NCI-H345 treated with DMSO at 0.1 percent for 48 hours (cell line): ENCODE results near the gene MUC6.
"Not testable (repeated sequence)": the region's sequence is repeated elsewhere in the genome, so short reads cannot be mapped to it uniquely, and the experiment has no call there.

Experiments
- DNase-seq: peaks from one replicate; lab custom pipeline; 2025; ENCODE audit not compliant: unreplicated experiment; lab: John Stamatoyannopoulos, UW

The MUC6 gene

DNA sequence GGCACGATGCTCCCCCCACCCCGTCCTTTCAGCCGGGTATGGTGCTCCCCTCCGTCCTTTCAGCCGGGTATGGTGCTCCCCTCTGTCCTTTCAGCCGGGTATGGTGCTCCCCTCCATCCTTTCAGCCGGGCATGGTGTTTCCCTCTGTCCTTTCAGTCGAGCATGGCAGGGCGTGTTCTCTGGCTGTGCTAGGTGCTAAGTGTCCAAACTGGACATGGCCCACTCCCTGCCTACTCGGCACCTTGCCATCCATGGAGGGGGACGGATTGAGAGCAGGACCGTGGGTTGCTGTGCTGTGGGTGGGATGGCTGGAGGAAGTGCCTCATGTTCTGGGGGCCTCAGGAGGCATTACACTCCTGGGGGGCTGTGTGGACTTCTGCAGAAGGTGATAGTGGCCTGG is 45.5 kb downstream of the MUC6 start:
- no peak for DNase-seq

DNA sequence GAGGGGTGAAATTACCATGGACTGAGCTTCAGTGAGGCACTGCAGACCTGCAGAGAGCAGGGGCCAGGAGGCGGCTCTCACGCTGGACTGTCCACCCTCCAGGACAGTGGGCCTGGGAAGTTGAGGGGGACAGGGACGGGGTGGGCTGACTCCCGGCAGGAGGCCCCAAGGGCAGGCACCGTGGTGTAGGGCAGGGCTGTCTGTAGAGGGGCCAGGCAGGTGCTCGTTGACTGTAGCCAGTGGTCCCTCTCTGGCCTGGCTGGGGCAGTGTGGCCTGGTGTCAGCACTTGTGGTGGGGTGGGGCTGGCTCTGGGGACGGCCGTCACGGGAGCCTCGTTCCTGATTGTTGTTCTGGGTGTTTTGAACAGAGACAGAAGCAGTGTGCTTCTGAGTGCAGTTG is 46.4 kb downstream of the MUC6 start:
- no peak for DNase-seq

DNA sequence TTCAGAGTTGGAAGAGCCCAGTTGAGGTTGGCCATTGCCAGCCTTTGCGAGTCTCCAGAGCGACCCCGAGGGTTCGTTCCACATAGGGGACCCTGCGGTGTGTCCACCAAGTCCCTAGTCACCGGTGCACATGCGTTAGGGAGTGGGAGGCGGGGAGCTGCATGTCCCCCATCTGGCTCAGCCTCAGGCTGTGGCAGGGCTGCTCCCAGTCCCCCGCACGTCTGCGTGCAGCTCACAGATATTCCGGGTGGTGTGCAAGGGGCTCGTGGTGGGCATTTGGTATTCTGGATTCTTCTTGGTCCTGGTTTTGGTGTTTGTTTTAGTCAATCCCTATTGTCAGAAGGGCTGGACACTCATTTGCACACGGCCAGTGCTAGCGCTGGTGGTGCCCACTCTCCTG is 48.8 kb downstream of the MUC6 start:
- DNase-seq, result no peak

DNA sequence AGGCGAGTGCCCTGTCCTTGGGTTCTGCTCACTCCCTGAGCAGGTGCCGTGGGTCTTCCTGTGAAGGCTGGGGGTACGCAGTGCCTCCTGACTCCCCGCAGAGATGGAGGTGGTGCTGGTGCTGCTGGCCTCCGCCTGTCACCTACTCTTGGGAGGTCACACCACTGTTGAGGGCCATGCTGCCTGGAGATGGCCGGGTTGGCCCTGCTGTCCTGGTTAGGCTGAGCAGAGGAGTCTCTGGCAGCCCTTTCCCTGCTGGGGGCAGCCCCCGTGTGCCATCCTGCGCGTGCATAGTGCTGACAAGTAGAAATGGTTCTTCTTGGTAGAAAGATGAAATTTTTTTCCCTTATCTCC is 49.6 kb downstream of the MUC6 start:
- no peak for DNase-seq

DNA sequence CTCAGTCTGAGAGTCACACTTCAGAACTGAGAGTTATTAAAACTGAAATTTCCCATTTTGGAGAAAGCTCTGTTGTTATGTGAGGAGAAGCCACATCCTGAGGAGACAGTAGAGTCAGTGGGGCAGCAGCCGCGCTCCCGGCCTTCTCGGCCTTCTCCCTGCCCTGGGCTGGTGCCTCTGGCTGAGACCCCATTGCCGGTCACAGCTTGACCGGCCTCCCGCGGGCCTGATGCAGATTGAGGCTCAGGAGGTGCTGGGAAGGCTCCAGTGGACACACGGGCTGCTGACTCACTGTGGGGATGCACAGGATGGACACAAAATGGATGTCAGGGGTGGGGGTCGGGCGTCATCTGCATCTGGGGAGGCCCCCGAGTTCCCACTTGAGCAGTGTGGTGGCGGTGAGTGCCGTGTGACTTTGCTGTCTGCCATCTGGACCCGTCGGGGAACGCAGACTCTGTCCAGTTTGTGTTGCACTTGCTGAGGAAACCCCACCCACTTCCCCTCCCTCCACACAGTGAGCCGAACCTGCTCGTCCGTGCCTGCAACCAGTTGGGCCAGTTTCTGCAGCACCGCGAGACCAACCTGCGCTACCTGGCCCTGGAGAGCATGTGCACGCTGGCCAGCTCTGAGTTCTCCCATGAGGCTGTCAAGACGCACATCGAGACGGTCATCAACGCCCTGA is 50.1 kb downstream of the MUC6 start:
- DNase-seq, result no peak

DNA sequence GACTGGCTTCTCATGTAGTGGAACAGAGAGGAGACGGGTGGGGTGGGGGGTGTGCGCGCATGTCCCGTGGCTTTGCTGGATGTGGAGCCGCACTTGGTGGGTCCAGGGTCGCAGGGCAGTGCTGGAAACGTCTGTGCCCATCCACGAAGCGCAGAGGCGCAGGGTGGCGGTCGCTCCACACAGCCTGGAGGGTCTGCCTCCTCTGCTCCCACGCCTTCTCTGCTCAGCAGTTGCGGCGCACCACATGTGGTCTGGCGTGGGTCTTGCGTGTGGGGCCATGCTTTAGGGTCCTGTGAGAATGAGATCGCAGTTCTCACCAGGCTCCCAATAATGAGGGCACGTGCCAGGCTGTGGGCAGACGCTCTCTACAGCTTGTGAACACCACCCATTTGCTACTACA is 50.7 kb downstream of the MUC6 start:
- DNase-seq, result no peak

DNA sequence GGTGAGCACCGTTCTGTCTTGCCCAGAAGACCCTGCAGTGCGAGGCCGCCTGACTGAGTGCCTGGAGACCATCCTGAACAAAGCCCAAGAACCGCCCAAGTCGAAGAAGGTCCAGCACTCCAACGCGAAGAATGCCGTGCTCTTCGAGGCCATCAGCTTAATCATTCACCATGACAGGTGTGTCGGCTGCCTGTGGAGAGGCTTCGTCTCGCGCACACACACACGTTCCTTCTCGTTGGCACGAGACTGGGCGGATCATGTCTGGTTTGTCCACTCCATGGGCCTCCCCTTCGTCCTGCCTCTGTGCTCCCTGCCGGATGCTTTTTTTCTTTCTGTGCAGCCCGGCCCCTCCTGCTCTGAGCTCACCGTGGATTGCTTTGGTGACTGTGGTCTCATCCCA is 51.1 kb downstream of the MUC6 start:
- no peak for DNase-seq

DNA sequence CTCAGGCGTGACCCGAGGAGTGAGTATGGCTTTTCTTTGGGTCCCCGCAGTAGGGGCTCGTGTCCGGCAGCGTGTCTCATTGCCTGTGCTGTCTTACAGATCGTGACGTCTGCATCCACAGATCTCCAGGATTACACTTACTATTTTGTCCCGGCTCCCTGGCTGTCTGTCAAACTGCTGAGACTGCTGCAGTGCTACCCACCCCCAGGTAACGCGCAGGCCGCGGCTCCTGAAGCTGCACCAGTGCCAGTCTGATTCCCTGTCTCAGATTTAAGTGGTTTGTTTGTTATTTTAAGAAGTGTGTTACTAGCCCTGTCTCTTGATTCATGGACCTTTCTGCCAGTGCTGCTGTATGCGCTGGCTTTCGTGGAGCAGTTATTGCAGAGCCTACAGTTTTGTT is 52.0 kb downstream of the MUC6 start:
- DNase-seq, result no peak

DNA sequence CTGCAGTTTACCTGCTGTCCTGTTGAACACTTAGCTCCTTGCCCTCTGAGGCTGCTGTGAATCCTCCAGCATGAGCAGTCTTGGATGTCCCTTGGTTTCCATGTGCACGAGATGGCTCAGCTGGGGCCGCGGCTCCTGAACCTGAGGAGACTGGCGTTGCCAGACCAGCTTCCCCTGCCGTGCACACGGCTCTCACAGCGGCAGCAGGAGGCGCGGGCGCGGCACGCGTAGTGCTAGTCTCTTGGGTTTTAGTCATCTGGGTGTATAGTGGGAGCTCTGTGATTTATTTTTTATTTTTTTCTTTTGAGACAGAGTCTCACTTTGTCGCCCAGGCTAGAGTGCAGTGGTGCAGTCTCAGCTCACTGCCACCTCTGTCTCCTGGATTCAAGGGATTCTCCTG is 54.8 kb downstream of the MUC6 start:
- DNase-seq, result no peak

DNA sequence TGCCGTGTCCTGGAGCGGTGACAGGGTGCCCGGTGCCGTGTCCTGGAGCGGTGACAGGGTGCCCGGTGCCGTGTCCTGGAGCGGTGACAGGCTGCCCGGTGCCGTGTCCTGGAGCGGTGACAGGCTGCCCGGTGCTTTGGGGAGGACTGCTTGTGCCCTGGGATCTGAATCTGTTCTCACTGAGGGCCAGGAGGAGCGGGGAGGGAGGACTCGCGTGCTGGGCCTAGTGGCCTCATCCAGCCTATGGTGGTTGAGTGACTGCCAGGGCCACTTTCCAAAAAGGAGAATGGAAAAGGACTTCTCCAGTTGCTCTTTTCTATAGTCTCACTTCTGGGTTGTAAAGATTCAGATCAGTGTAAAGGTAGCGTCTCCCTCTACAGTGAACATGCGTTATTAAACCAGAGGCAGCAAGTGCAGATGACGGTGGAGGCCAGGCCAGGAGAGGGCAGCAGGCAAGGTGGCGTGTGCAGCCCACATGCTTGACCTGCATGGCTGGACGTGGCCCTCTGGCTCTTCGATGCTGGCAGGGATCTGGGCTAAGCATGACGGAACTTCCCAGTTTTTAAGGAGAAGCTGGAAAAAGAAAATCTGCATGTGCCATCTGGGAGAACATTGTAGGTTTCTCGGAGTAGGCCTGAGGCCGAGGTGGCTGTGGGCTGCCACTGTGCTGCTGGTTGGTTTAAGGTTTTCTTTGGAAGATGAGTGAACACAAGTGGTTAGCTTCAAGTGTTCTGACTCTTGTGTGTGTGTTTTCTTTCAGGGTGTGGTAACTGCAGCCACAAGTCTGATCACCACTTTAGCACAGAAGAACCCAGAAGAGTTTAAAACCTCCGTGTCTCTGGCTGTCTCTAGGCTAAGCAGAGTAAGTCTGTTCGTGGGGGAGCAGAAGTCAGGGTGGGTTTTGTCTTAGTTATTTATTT is 55.8 kb downstream of the MUC6 start:
- DNase-seq, result no peak

DNA sequence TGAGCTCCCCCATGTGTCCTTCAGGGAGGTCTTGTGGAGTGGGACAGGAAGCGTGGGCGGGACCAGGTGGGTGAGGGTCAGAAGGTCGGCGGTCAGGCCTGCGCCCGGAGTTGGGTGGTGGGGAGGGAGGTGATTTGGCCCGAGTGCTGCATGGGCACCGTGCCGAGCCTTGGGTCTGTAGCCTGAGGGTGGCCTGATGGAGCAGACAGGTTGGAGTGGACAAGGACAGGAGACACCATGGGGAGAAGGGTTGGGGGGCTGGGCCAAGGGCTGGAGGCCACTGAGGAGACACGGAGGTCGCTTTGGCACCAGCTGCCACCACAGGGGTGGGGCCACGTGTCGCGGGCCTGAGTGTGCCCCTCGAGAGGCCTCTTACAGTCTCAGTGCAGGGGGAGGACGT is 57.7 kb downstream of the MUC6 start:
- no peak for DNase-seq

DNA sequence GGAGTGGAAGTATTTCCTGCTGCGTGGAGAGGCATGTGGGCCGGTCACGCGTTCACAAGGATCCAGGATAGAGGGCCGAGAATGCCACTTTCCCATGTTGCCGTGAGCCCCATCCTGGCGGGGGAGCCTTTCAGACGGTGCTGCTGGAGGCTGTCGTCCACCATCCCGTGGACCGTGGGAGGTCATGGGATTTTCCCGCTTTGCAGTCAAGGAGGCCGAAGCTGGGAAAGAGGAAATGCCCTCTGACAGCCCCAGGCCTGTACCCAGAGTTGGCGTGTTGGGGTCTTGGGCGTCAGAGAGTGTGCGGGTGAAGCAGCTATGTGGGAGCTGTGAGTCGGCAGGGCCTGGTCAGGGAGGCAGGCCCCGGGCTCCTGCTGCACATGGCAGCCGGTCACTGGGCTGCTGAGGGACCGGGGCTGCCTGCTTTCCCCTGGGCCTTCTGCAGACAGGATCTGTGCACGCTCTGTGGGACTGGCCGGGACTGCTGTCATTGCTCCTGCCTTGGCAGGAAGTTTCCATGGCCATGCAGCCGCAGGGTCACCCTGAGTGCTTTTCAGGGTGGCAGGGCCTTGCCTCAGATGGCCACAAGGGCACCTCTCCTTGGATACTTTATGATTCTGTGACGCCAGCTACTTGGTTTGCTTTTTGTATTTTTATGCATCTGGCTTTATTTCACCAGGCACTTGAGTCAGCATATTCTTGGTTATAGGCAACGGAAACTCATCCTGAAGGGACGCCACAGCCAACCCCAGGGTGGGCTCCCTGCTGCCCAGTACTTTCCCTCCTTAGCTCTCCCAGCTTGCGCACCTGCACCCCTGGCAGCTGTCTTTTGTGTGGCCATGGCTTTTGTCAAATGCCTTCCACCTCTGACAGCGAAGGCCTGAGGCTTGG is 58.4 kb downstream of the MUC6 start:
- no peak for DNase-seq

DNA sequence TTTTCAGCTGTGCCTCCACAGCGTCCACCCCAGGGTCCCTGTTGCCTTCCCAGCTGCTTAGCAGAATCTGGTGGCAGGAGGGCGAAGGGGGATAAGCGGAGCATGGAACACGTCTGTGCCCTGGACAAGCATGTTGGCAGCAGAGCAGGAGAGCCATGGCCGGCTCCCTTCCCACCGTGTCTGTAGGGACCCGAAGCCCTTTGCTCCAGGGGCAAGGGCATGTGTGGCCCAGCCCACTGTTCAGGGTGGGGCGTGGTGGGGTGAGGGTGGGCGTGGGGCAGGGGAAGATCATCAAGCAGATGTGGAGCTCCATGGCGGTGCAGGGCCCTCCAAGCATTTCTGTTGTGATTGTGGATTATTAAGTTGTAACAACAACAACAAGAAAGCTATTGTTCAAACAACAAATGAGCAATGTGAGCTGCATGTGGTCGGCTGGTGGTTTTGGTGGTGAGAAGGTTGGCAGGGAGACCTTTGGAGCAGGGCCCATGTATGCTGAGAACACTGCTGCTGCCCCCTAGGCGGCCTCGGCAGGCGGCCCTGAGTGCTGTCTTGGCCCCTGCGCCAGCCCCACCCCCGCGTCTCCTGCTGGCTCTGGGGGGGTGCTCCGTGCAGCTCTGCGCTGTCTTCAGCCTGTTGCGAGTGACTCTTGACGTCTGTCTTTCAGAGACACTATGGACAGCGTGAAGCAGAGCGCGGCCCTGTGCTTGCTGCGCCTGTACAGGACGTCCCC is 59.9 kb downstream of the MUC6 start:
- no peak for DNase-seq

DNA sequence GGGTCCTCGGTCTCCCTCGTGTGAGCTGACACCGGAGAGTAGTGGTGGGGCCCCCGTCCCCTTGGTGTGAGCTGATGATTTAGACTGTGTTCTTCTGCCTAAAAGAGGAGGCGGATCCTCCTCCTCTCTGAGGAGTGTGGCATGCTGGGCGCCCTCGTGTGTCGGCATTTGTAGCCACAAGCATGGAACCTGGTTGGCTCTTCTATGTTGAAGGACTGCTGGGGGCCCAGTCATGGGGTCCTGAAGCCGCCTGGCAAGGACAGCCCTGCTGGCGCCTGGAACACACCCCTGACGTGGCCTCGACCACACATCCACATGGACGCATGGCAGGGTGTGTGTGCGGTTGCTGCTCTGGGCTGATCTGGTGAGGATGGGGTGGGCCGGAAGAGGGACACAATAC is 60.7 kb downstream of the MUC6 start:
- DNase-seq, result no peak

DNA sequence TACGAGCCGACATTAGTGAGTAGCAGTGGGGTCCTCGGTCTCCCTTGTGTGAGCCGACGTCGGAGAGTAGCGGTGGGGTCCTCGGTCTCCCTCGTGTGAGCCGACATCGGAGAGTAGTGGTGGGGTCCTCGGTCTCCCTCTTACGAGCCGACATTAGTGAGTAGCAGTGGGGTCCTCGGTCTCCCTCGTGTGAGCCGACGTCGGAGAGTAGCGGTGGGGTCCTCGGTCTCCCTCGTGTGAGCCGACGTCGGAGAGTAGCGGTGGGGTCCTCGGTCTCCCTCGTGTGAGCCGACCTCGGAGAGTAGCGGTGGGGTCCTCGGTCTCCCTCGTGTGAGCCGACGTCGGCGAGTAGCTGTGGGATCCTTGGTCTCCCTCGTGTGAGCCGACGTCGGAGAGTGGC is 61.1 kb downstream of the MUC6 start:
- not testable (repeated sequence) for DNase-seq

DNA sequence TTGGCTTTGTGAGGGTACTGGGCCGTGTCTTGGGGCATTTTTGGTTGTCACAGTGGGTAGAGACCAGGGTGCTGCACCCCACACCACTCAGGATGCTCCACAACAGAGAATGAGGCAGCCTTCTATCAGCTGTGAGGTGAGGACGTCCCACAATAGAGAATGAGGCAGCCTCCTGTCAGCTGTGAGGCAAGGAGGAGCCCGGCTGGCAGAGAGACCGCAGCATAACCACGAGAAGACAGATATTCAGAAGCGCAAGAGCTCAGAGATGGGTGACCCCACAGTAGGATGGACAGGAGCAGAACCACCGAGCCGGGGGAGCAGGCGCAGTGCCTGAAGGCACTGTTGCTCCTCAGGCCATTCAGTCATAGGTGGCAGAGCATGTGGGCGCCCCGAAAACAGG is 63.3 kb downstream of the MUC6 start:
- DNase-seq, result no peak

DNA sequence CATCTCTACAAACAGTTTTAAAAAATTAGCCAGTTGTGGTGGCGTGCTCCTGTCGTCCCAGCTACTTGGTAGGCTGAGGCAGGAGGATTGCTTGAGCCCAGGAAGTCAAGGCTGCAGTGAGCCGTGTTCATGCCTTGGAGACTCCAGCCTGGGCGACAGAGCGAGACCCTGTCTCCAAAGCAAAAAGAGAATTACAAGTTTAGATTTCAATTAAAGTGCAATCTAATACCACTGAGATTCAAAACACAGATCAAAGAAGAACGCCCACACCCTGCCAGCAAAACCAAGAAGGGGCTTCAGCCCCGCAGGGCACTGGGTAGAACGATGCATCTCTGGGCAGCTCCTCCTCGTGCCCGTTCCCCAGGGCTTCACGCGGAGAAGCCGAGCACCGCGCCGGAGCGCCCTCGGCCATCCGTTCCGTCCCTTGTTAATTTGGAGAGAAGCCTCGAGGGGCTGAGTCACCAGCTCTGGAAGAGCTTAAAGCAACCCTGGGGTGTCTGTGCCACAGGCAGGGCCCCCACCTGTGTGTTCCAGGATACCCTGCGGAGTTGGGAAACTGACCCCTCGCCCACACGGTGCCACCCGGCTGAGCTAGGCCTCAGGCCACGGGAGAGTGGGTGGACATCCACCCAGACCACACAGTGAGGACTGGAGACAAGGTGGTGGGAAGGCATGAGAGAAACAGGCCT is 63.9 kb downstream of the MUC6 start:
- DNase-seq, result no peak

DNA sequence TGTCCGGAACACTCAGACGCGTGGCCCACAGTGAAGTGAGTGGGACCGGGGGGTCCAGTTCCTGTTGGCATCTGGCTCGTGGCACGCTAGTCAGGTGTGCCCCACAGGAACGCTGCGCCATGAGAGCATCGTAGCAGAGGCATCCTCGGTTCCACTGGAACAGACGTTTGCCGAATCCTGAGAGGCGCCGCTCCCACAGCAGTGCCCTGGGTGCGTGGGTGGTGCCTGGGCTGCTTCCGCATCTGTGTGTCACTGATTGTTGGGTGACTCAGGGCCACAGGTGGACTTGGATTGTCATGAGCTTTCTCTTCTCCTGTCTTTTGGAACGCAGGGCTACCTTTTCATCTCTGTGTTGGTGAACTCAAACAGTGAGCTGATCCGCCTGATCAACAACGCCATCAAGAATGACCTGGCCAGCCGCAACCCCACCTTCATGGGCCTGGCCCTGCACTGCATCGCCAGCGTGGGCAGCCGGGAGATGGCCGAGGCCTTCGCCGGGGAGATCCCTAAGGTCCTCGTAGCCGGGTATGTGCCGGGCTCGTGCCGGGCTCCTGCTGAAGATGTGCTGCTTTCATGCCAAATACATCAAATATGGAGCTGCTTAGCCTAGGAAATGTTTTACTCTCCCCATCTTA is 64.7 kb downstream of the MUC6 start:
- DNase-seq, result no peak

DNA sequence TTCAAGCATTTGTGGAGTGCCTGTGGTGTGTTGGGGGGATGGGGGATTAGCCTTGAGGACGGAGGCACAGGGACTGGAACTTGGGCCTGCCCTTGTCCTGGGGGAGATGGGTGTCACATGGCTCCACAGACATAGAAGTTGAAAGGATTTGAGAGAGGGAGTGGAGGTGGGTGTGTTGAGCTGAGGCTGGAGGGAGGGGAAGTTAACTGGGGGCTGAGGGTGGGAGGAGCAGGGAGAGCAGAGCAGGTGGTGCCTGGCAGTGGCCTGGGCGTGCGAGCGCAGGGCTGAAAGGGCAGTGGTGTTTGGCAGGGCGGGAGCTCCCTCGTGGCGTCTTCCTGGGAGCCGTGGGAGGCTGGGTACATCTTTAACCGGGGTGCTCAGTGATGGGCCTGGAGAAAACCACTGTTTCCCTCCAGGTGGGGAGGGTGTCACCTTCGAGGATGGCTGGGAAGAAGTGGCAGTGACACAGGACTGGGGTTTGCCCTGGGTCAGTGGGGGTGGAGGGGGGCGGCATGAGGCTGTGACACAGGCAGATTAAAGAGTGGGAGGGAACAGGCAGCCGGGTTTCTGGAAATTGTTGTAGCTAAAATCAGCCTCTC is 65.3 kb downstream of the MUC6 start:
- no peak for DNase-seq
